HEK293 (cell line): ENCODE measurements around the gene SMIM44.

Experiments
- CTCF ChIP-seq: fragments of 450-650 bp; formaldehyde crosslinking; IDR thresholded peaks from 2 replicates; pipeline ENCODE4 v1.5.1; 2016; ENCODE audit warnings: missing biosample characterization, missing genetic modification characterization
- KLF16 ChIP-seq: fragments of 450-650 bp; formaldehyde crosslinking; IDR thresholded peaks from 2 replicates; pipeline ENCODE4 v1.5.1; 2017; ENCODE audit warnings: missing biosample characterization, missing genetic modification characterization
- MYNN ChIP-seq: fragments of 450-650 bp; formaldehyde crosslinking; IDR thresholded peaks from 2 replicates; pipeline ENCODE4 v1.5.1; 2016; ENCODE audit warnings: missing biosample characterization, missing genetic modification characterization, borderline replicate concordance
- RBAK ChIP-seq: fragments of 450-650 bp; formaldehyde crosslinking; IDR thresholded peaks from 2 replicates; pipeline ENCODE4 v1.5.1; 2016; ENCODE audit warnings: missing biosample characterization, missing genetic modification characterization
- ZBTB8A ChIP-seq: fragments of 450-650 bp; formaldehyde crosslinking; IDR thresholded peaks from 2 replicates; pipeline ENCODE4 v1.5.1; 2016; ENCODE audit warnings: missing biosample characterization, missing genetic modification characterization
- ZFHX2 ChIP-seq: fragments of 450-650 bp; formaldehyde crosslinking; conservative IDR thresholded peaks from 2 replicates; pipeline ENCODE4 v1.5.1; 2016; ENCODE audit warnings: missing biosample characterization, missing genetic modification characterization
- ZNF555 ChIP-seq: fragments of 450-650 bp; formaldehyde crosslinking; conservative IDR thresholded peaks from 2 replicates; pipeline ENCODE4 v1.5.1; 2017; ENCODE audit warnings: missing biosample characterization, mild to moderate bottlenecking, missing genetic modification characterization, inconsistent platforms

GRCh38 chr19:3453840-3454239 lies 29.4 kb downstream of the SMIM44 start:
- TF ChIP-seq RBAK (no peak), ZFHX2 (tag by site-specific recombination) (no peak), CTCF (no peak), ZNF555 (tag by site-specific recombination) (no peak), ZBTB8A (no peak), MYNN (no peak), KLF16 (tag by site-specific recombination) (no peak)
